ENCODE results near the gene TENT4A.

The TENT4A gene

GRCh38 chr5:6732634-6733410 lies 19.6 kb downstream of the TENT4A start:
- DNase-seq, result no peak

GRCh38 chr5:6733411-6734242 lies 20.4 kb downstream of the TENT4A start:
- DNase-seq, result no peak

GRCh38 chr5:6734243-6734700 lies 21.0 kb downstream of the TENT4A start:
- DNase-seq, result no peak

GRCh38 chr5:6734781-6735180 lies 21.5 kb downstream of the TENT4A start:
- no peak for DNase-seq

- DNase-seq, result no peak
Observed at GRCh38 chr5:6736106-6736505, 22.9 kb downstream of the TENT4A start.

GRCh38 chr5:6736524-6737042 lies 23.4 kb downstream of the TENT4A start:
- no peak for DNase-seq

DNA sequence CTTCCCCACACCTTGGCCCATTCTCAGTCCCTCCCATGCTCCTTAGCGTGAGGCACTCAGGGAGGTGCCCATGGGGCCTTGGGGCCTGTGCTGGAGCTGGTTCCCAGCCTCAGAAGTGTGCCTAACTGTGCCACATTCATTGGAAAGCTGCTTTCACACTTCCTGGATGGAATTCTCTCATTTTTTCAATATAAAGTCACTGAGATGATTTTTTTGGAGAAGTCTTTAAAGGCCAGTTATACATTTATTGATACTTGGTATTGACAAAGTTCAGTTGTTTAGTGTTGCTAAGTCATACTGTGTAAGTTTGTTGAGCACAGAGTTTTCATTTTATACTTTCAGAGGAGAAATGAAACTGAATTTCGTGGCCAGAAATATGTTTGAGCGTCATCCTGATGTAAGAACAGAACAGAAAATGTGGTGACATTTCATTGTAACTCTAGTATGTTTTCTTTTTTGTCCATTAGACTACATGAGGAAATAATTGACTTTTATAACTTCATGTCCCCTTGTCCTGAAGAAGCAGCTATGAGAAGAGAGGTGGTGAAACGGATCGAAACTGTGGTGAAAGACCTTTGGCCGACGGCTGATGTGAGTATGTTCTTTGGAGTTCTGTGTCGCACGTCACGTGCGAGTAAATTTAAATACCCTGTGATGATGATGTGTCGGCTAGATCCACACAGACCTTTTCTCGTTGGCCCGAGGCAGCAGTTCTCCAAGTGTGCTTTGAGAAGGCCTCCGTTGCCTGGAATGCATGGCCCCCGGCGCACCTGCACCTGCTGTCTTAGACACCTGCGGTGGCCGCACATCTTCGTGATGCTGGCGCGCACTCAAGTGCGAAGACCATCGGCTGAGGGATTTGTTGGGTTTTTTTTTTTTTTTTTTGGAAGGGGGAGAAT lies 24.1 kb downstream of the TENT4A start:
- DNase-seq, result no peak

DNA sequence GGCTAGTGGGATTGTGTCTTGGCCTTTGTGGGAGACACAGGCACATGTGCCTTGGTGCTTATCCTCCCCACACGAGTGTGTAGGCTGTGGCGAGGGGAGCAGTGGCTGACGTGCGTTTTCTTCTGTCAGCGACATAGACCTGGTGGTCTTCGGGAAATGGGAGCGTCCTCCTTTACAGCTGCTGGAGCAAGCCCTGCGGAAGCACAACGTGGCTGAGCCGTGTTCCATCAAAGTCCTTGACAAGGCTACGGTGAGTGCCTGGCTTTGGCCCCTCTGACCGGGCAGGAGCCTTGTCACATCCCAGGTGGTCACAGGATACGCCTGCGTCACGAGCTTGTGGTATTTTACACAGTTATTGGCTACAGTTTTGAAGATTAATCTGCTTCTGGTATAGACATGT lies 26.4 kb downstream of the TENT4A start:
- no peak for DNase-seq

DNA sequence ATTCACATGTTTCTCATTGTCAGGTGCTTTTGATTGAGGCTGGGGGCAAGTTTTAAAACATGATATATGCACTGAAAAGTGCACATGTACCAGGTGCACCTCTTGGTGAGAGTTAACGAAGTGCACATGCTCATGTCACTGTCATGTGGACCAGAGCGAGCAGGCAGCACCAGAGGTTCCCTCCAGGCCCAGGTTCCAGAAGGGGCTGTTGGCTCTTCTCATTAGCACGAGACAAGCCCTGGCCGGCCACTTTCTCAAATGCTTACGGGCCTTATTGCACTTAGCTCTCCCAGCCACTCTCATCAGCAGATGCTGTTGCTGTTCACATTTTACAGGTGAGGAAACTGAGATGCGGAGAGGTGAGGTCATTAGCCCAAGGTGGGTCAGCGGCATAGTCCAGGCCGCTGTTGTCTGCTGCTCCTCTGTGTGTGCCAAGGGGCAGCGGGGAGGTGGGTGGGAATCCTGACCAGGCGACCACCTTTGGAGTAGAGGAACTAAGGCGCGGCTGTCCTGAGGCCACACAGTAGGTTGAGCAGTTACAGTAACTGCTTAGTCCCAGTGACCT lies 27.4 kb downstream of the TENT4A start:
- no peak for DNase-seq

- no peak for DNase-seq
Observed at GRCh38 chr5:6742081-6742758, 29.0 kb downstream of the TENT4A start.

DNA sequence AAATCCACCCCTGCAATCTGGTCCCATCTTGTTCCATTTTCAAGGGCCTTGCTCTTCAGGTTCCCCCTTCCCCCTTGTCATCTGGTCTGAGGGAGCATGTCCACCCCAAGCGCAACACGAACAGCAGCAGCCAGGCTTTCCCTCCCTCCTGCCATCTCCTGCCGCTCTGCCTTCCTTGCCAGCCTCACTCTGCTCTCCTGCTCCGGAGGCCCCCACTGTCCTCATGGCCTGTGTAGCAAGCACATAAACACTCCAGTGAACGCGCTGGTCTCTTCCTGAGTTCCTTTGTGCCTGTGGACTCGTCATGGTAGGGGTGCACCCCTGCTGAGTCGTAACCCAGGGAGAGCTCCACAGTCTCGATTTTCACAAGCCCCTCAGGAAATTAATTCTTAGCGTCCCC lies 29.9 kb downstream of the TENT4A start:
- DNase-seq, result no peak

DNA sequence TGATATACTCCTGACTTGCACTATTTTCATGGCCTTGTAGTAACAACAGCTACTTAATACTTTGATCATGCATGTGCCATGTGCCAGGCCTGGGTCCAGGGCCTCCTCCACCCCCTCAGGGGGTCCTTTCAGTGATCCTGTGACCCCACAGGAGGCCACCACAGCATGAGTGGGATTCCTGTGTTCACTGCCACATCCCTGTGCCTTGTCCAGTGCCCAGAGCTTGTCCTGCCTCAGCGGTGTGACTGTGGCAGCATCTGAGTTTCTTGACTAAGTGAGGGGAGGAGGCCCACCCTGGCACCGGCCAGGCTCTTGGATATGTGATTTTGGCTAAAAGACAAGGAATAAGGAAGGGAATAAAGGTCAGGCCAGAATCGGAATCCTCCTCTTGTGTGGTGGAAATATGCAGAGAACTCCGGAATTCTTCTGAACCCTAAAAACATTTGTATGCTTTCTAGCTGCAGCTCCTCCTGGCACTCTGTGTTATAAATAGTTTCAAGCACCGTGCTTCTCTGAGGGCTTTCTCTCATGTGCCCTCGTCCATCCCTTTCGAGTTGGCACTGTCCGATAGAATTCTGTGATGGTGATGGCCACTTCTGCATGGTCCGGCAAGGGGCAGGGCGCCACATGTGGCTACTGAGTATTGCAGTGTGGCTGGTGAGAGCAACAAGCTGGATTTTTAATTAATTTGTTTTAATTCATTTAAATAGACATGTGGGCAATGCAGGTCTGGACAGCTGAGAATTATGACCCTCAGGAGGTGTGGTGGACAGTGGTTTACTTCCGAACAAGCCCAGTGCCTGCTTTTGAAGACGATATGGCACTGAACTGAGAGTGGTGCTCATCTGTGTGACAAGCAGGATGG lies 31.8 kb downstream of the TENT4A start:
- no peak for DNase-seq

- no peak for DNase-seq
Observed at GRCh38 chr5:6745706-6746222, 32.5 kb downstream of the TENT4A start.

DNA sequence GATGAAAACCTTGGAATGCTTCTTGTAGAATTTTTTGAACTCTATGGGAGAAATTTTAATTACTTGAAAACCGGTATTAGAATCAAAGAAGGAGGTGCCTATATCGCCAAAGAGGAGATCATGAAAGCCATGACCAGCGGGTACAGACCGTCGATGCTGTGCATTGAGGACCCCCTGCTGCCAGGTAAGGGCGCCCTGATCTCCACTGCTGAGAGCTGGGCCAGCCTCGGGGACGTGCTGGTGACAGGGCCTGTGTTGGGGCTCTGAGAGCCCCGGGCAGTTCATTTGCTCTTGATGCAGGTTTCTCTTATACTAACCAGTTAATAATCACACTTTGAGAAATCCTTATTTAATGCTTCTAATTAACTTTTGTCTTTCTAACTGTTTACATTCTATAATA lies 33.0 kb downstream of the TENT4A start:
- DNase-seq, result no peak

DNA sequence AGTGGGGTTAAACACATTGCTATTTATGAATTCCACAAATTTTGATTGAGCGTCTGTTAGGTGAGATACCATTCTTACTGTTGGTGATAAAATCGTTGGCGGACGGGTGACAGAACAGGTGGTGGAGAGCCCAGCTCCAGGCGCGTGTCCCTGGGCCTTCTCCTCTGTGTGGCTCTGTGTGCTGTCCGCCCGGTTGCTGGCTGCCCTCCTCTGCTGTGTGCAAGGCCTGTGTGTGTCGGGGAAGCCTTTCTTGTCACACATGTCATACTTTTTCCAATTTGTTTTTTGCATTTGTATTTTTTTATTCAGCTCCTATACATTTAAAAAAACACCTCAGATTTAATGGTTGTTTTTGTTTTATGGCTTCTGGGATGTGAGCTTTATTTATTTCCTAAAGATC lies 33.9 kb downstream of the TENT4A start:
- DNase-seq, result no peak

GRCh38 chr5:6748142-6748541 lies 34.9 kb downstream of the TENT4A start:
- DNase-seq, result no peak

DNA sequence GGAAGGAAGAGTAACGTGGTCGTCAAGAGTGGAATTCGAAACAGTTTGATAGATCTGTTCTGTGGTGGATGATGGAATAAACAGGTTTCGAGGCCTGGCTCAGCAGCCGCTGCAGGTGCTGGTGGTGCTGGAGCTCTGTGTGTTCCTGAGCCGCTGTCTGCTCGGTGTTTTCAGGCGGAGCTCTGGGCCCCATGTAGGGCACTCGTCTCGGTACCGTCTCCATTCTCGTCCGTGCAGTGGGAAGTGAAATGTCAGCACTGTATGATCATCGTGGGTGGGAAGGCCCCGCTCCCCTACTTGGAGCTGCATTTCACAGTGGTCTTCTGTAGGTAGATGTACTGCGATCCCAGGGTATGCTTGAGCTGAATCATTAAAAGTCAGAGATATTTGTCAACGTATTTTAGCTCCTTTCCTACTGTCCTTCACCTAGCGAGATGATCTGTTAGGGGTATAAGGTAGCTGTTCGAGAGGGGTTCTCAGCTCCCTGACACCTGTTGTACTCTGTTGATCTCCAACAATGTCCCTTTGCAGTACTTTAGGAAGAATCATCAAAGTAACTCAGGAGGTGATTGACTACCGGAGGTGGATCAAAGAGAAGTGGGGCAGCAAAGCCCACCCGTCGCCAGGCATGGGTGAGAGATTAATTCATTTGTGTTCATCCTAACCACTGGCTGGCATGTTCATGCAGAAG lies 35.9 kb downstream of the TENT4A start:
- no peak for DNase-seq

DNA sequence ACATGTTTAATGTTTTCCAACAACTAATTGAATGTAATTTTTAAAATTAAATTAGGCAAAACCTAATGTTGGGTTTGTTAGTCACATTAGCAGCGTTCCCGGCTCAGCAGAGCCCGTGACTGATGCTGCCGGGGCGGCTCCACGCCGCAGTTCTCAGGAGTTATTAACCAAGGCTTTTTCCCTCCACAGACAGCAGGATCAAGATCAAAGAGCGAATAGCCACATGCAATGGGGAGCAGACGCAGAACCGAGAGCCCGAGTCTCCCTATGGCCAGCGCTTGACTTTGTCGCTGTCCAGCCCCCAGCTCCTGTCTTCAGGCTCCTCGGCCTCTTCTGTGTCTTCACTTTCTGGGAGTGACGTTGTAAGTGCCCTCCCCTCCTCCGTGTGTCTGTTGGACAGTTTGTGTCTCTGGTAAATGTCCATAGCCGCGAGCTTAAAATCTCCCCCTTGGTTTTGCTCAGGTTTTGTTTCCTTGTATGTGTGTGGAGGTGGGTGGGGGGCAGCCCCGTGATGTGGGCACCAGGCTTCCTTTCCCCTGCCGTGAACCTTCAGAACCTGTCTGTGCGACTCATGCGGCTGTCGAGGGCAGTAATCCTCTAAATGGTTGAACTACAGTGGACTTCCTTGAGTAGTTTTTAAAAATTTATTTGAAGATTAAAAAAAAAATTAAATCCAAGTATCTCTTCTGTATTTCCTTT lies 37.1 kb downstream of the TENT4A start:
- no peak for DNase-seq

Data from right kidney (tissue), 1 donor.